Neural progenitor cell (in vitro differentiated cells): ENCODE measurements around the gene ZSCAN18.

Experiments
- CTCF ChIP-seq: fragments of 200-600 bp; sonication (generic); IDR thresholded peaks from 2 replicates; pipeline ENCODE4 v1.5.1; 2017; ENCODE audit warnings: antibody characterized with exemption, mild to moderate bottlenecking
- EZH2 ChIP-seq: fragments of 200-600 bp; sonication (generic); IDR thresholded peaks from 2 replicates; pipeline ENCODE4 v1.6.1; 2017; ENCODE audit warnings: antibody characterized with exemption, mild to moderate bottlenecking, moderate library complexity

- TF ChIP-seq CTCF (no peak), EZH2 (no peak)
Measured at GRCh38 chr19:58129284-58129683, 31.3 kb upstream of the ZSCAN18 start.
